Smooth muscle cell (in vitro differentiated cells): ENCODE data around the gene C7orf57. TPM values are rescaled to one million over a fixed set of nuclear protein-coding genes. Genes with fewer than 3 reads are reported as not detected.
A peak's percentile ranks its signal among the peaks of the same experiment; 100 is the strongest.

Experiments
- DNase-seq: peaks from one replicate; lab custom pipeline; 2025; ENCODE audit not compliant: unreplicated experiment; lab: John Stamatoyannopoulos, UW
- H2AFZ ChIP-seq: fragments of 200-600 bp; sonication (generic); 2 replicates; pipeline ENCODE4 v1.6.0; 2016; ENCODE audit warnings: antibody characterized with exemption, low read depth, mild to moderate bottlenecking
- H3F3A ChIP-seq: fragments of 200-600 bp; sonication (generic); 2 replicates; pipeline ENCODE4 v1.6.0; 2017; ENCODE audit warnings: antibody characterized with exemption, low read depth
- H3K27ac ChIP-seq: fragments of 200-600 bp; sonication (generic); 2 replicates; pipeline ENCODE4 v1.5.1; 2016; ENCODE audit warnings: low read depth, mild to moderate bottlenecking
- H3K27me3 ChIP-seq: fragments of 200-600 bp; sonication (generic); 2 replicates; pipeline ENCODE4 v1.6.1; 2016; ENCODE audit warnings: low read depth, mild to moderate bottlenecking
- H3K36me3 ChIP-seq: fragments of 200-600 bp; sonication (generic); 2 replicates; pipeline ENCODE4 v1.5.1; 2016; ENCODE audit warnings: low read depth
- H3K4me1 ChIP-seq: fragments of 200-600 bp; sonication (generic); 2 replicates; pipeline ENCODE4 v1.5.1; 2016; ENCODE audit warnings: low read depth
- H3K4me2 ChIP-seq: fragments of 200-600 bp; sonication (generic); 2 replicates; pipeline ENCODE4 v1.6.0; 2016; ENCODE audit warnings: mild to moderate bottlenecking
- H3K4me3 ChIP-seq: fragments of 200-600 bp; sonication (generic); 2 replicates; pipeline ENCODE4 v1.5.1; 2016; ENCODE audit warnings: mild to moderate bottlenecking
- H3K79me2 ChIP-seq: fragments of 200-600 bp; sonication (generic); 2 replicates; pipeline ENCODE4 v1.6.0; 2016; ENCODE audit warnings: low read depth, mild to moderate bottlenecking
- H3K9ac ChIP-seq: fragments of 200-600 bp; sonication (generic); 2 replicates; pipeline ENCODE4 v1.6.0; 2016; ENCODE audit warnings: low read depth
- H3K9me3 ChIP-seq: fragments of 200-600 bp; sonication (generic); replicated peaks from 2 replicates; pipeline ENCODE4 v1.5.1; 2016; ENCODE audit warnings: low read depth
- H4K20me1 ChIP-seq: fragments of 200-600 bp; sonication (generic); 2 replicates; pipeline ENCODE4 v1.6.0; 2016; ENCODE audit warnings: low read depth
- WGBS: methylation state at CpG from one replicate; pipeline ENCODE4 v1.1.7; 2016; ENCODE audit warnings: low lambda C conversion rate; 5-methylcytosine and 5-hydroxymethylcytosine counted together
- polyA plus RNA-seq: library from polyadenylated mRNA; unstranded; fragments of >200 nt; fragmentation: Nextera tagmentation; extraction: Ambion mirVana; gene quantifications from 2 replicates; pipeline ENCODE4 v1.2.1, GENCODE V29; 2016
- total RNA-seq: library from RNA; depleted of rRNA; stranded (reverse); fragments of >200 nt; gene quantifications from 2 replicates; pipeline ENCODE4 v1.2.3, GENCODE V29; 2014
- TF ChIP-seq, protein P1 (sequence below): fragments of 200-600 bp; sonication (generic); IDR thresholded peaks from 2 replicates; pipeline ENCODE4 v1.5.1; 2017; ENCODE audit warnings: borderline replicate concordance, mild to moderate bottlenecking, antibody characterized with exemption; ENCODE audit not compliant: insufficient read depth, poor library complexity, severe bottlenecking

Gene C7orf57
- total and polyA plus RNA-seq, 2 experiments from 2014 or later, result not detected

DNA sequence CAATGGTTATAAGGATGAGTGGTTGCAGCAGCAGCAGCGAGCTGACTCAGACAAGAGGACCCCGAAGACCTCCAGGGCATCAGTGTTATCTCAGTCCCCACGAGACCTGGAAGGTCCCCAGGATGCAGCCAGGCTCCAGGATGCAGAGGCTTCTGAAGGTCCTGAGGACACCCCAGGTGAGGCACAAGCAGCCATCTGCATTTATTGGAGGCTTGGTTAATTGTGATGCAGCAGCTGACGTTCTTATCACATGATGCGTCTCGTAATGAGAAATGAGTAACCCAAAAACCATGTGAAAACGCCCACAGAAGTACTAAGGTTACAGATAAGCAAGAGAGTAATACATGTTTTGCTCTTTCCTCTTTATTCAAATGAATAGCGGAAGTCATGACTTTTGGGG is 17.4 kb downstream of the C7orf57 start:
- peak overlapping the region; percentile 81 for H3K27ac ChIP-seq
- H4K20me1 ChIP-seq, result no peaks in the 10 kb centered on the region
- no peaks in the 10 kb centered on the region for H3K9me3 ChIP-seq
- DNase-seq, result no peak
- no peaks in the 10 kb centered on the region for H3K27me3 ChIP-seq
- H2AFZ ChIP-seq, result no peak overlapping the region
- peak overlapping the region; percentile 34 for H3K9ac ChIP-seq
- TF ChIP-seq, protein P1, sequence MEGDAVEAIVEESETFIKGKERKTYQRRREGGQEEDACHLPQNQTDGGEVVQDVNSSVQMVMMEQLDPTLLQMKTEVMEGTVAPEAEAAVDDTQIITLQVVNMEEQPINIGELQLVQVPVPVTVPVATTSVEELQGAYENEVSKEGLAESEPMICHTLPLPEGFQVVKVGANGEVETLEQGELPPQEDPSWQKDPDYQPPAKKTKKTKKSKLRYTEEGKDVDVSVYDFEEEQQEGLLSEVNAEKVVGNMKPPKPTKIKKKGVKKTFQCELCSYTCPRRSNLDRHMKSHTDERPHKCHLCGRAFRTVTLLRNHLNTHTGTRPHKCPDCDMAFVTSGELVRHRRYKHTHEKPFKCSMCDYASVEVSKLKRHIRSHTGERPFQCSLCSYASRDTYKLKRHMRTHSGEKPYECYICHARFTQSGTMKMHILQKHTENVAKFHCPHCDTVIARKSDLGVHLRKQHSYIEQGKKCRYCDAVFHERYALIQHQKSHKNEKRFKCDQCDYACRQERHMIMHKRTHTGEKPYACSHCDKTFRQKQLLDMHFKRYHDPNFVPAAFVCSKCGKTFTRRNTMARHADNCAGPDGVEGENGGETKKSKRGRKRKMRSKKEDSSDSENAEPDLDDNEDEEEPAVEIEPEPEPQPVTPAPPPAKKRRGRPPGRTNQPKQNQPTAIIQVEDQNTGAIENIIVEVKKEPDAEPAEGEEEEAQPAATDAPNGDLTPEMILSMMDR, result no peak
- peak overlapping the region; percentile 72 for H3K4me2 ChIP-seq
- WGBS, result 32% methylated on average over 8 of the region's 8 CpGs
- no peaks in the 10 kb centered on the region for H3K36me3 ChIP-seq
- H3F3A ChIP-seq, result no peaks in the 10 kb centered on the region
- no peaks in the 10 kb centered on the region for H3K79me2 ChIP-seq
- H3K4me1 ChIP-seq, result no peaks in the 10 kb centered on the region
- no peak overlapping the region for H3K4me3 ChIP-seq

DNA sequence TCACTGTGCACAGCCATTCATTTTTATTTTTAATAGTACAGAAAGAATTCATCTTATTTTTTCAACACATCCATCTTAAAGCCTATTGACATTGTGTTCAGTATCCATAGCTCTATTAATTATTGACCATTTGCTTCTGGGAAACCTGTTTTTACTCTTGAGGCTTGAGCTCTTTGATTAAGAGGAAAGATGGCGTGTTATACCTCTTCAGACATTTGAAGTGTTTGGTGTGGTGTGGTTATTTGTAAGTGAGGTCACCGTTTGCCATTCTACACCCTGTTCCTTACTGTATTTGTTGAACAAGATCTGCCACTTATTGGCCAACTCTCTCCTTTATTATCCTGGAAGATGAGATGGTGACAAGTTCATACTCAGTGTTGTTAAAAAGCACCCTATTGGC is 18.4 kb downstream of the C7orf57 start:
- DNase-seq, result no peak
- H3K4me1 ChIP-seq, result no peaks in the 10 kb centered on the region
- peak overlapping the region; percentile 81 for H3K27ac ChIP-seq
- WGBS, result 90% methylated on average over 2 of the region's 2 CpGs
- H3F3A ChIP-seq, result no peaks in the 10 kb centered on the region
- no peaks in the 10 kb centered on the region for H4K20me1 ChIP-seq
- no peak overlapping the region for H3K4me2 ChIP-seq
- H3K4me3 ChIP-seq, result no peak overlapping the region
- no peak overlapping the region for H2AFZ ChIP-seq
- H3K27me3 ChIP-seq, result no peaks in the 10 kb centered on the region
- H3K79me2 ChIP-seq, result no peaks in the 10 kb centered on the region
- TF ChIP-seq, protein P1, result no peak
- no peak overlapping the region for H3K9ac ChIP-seq
- H3K9me3 ChIP-seq, result no peaks in the 10 kb centered on the region
- no peaks in the 10 kb centered on the region for H3K36me3 ChIP-seq

DNA sequence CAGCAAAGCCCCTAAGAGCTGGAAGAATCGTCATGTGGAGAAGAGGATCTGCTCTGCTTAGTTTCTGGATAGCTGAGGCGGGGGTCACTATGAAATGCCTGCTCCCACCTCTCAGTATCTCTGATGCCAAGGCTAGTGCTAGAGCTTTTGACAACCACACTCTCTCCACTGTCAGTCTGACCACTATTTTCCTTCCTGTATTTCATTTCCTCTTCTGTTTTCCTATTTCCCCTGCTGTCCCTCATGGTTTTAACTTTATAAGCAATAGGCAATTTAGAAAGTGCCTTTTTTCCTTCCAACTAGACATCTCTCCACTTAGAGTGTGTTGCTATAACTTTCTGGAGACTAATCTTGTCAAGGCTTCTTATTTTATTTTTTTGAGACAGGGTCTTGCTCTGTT is 23.6 kb downstream of the C7orf57 start:
- H4K20me1 ChIP-seq, result no peaks in the 10 kb centered on the region
- no peaks in the 10 kb centered on the region for H3K36me3 ChIP-seq
- no peak overlapping the region for H3K4me3 ChIP-seq
- H3K9ac ChIP-seq, result no peak overlapping the region
- TF ChIP-seq, protein P1, result no peak
- H3K9me3 ChIP-seq, result peaks cover 4% of the 10 kb centered on the region
- no peaks in the 10 kb centered on the region for H3K79me2 ChIP-seq
- no peaks in the 10 kb centered on the region for H3F3A ChIP-seq
- no peaks in the 10 kb centered on the region for H3K27me3 ChIP-seq
- H2AFZ ChIP-seq, result no peak overlapping the region
- 95% methylated on average over 2 of the region's 2 CpGs for WGBS
- no peak overlapping the region for H3K27ac ChIP-seq
- H3K4me1 ChIP-seq, result no peaks in the 10 kb centered on the region
- no peak overlapping the region for H3K4me2 ChIP-seq
- no peak for DNase-seq

DNA sequence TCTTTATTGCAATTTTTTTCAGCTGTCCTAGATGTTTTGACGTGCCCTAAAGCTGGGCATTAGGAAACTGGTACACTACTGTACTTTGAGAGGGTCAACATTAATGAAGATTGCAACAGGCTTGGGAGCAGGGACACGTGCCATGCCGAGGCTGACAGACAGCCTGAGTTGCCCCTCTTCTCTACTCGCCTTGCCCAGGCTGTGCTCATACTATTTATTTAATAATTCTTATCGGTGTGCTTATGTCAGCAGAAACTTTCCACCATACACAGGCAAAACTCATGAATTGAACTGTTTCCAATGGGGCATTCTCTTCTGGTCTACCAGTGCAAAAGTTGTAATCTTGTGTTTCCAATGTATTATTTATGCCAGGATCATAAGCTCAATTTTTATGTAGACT is 24.4 kb downstream of the C7orf57 start:
- Histone ChIP-seq H3K27ac (no peak overlapping the region), H3F3A (no peaks in the 10 kb centered on the region), H3K79me2 (no peaks in the 10 kb centered on the region), H3K4me2 (no peak overlapping the region), H2AFZ (no peak overlapping the region), H3K36me3 (no peaks in the 10 kb centered on the region), H3K4me1 (no peaks in the 10 kb centered on the region), H3K27me3 (no peaks in the 10 kb centered on the region), H3K9ac (no peak overlapping the region), H3K9me3 (peaks cover 4% of the 10 kb centered on the region), H4K20me1 (no peaks in the 10 kb centered on the region), H3K4me3 (no peak overlapping the region)
- 87% methylated on average over 5 of the region's 5 CpGs for WGBS
- TF ChIP-seq, protein P1, result no peak
- no peak for DNase-seq
